GM19397 (cell line): ENCODE data around the gene LILRA2.
"Not testable (repeated sequence)": the region's sequence is repeated elsewhere in the genome, so short reads cannot be mapped to it uniquely, and the experiment has no call there.

Experiments used
- ATAC-seq: cut with Tn5 transposase; IDR thresholded peaks from one replicate; pipeline ENCODE4 v1.9.1; 2021; ENCODE audit warnings: mild to moderate bottlenecking, moderate library complexity; ENCODE audit not compliant: unreplicated experiment

Gene LILRA2

GRCh38 chr19:54573330-54573872, at the start of gene LILRA2:
LILRA2 (plus strand) TSS chr19:54573790; CDS start chr19:54573879, 89 bp downstream.
- ATAC-seq: no peak

GRCh38 chr19:54525636-54526035, 48.0 kb upstream of the LILRA2 start:
- ATAC-seq: no peak

GRCh38 chr19:54526972-54527371, 46.6 kb upstream of the LILRA2 start:
- no peak for ATAC-seq

GRCh38 chr19:54530866-54531265, 42.7 kb upstream of the LILRA2 start:
- no peak for ATAC-seq

GRCh38 chr19:54532528-54532927, 41.1 kb upstream of the LILRA2 start:
- peak; percentile 80 for ATAC-seq

- ATAC-seq: no peak
Measured at GRCh38 chr19:54533476-54533875, 40.1 kb upstream of the LILRA2 start.

- ATAC-seq: no peak
Measured at GRCh38 chr19:54534156-54534555, 39.4 kb upstream of the LILRA2 start.

- no peak for ATAC-seq
Measured at GRCh38 chr19:54535601-54536000, 38.0 kb upstream of the LILRA2 start.

GRCh38 chr19:54536956-54537355, 36.6 kb upstream of the LILRA2 start:
- no peak for ATAC-seq

GRCh38 chr19:54541712-54542111, 31.9 kb upstream of the LILRA2 start:
- no peak for ATAC-seq

GRCh38 chr19:54548806-54549205, 24.8 kb upstream of the LILRA2 start:
- no peak for ATAC-seq

GRCh38 chr19:54549224-54549623, 24.4 kb upstream of the LILRA2 start:
- ATAC-seq: no peak

GRCh38 chr19:54551293-54551692, 22.3 kb upstream of the LILRA2 start:
- no peak for ATAC-seq

- ATAC-seq: no peak
Measured at GRCh38 chr19:54551950-54552912, 21.4 kb upstream of the LILRA2 start.

GRCh38 chr19:54552913-54553310, 20.7 kb upstream of the LILRA2 start:
- ATAC-seq: no peak

GRCh38 chr19:54554006-54554405, 19.6 kb upstream of the LILRA2 start:
- no peak for ATAC-seq

GRCh38 chr19:54554896-54555295, 18.7 kb upstream of the LILRA2 start:
- ATAC-seq: no peak

GRCh38 chr19:54556194-54556593, 17.4 kb upstream of the LILRA2 start:
- no peak for ATAC-seq

- ATAC-seq: no peak
Measured at GRCh38 chr19:54558339-54558738, 15.3 kb upstream of the LILRA2 start.

GRCh38 chr19:54560881-54561385, 12.7 kb upstream of the LILRA2 start:
- no peak for ATAC-seq

- no peak for ATAC-seq
Measured at GRCh38 chr19:54561840-54562239, 11.8 kb upstream of the LILRA2 start.

GRCh38 chr19:54563206-54563605, 10.4 kb upstream of the LILRA2 start:
- not testable (repeated sequence) for ATAC-seq
